GM12878 (cell line): ENCODE data around the gene IGF2R. TPM values are rescaled to one million over a fixed set of nuclear protein-coding genes. Genes with fewer than 3 reads are reported as not detected.

Source experiments
- ATAC-seq: fragments of 200-7000 bp; cut with Tn5 transposase; 3 replicates; pipeline ENCODE4 v1.9.1; 2020; ENCODE audit warnings: mild to moderate bottlenecking, moderate library complexity
- BruUV-seq: library from RNA; stranded (reverse); fragments of 400-500 nt; replicated peaks from 2 replicates; lab custom pipeline; 2021; lab: Mats Ljungman, UMichigan
- CTCF ChIA-PET: fragments of 300-600 bp; sonication (Branson Sonifier 250); formaldehyde crosslinking; extraction: SDS; loops from one replicate; lab custom pipeline; 2021; ENCODE audit warnings: inconsistent platforms; lab: Yijun Ruan, JAX
- POLR2A ChIA-PET: fragments of 350-600 bp; formaldehyde crosslinking; extraction: SDS; loops from one replicate; lab custom pipeline; 2021; ENCODE audit warnings: inconsistent platforms; lab: Charles Lee
- RAD21 ChIA-PET: fragments of 300-600 bp; sonication (Branson Sonifier 250); formaldehyde crosslinking; loops from one replicate; lab custom pipeline; 2023; ENCODE audit warnings: antibody characterized with exemption; ENCODE audit not compliant: unreplicated experiment; lab: Charles Lee
- SMC1A ChIA-PET: fragments of 300-600 bp; sonication (Branson Sonifier 250); formaldehyde crosslinking; loops from one replicate; lab custom pipeline; 2023; ENCODE audit not compliant: unreplicated experiment, uncharacterized antibody; lab: Charles Lee
- DNase-seq: peaks from one replicate; pipeline ENCODE4 v3.0.0-alpha.2; 2011; ENCODE audit warnings: low read depth, low spot score
- FAIRE-seq: peaks from 3 replicates; lab custom pipeline; 2011; peaks lifted over from hg19 to GRCh38; lab: Jason Lieb, UNC
- H2AFZ ChIP-seq: 2 replicates; pipeline ENCODE4 v1.6.0; 2011; ENCODE audit warnings: low read depth, low read length, control low read depth; ENCODE audit not compliant: control insufficient read depth
- H3K27ac ChIP-seq: 2 replicates; pipeline ENCODE4 v1.5.1; 2011; ENCODE audit warnings: control low read depth; ENCODE audit not compliant: control insufficient read depth, insufficient read depth
- H3K27me3 ChIP-seq, 2 experiments: replicated peaks in 1 of 2; 2 replicates each; pipeline versions ENCODE4 v1.6.0 to v1.6.1; 2011; ENCODE audit warnings: low read length in 1 of 2; ENCODE audit not compliant: control insufficient read depth in 2 of 2, insufficient read depth in 2 of 2
- H3K36me3 ChIP-seq, 2 experiments: 2 replicates each; pipeline ENCODE4 v1.5.1; 2011; ENCODE audit warnings: low read length in 1 of 2; ENCODE audit not compliant: control insufficient read depth in 2 of 2, insufficient read depth in 2 of 2
- H3K4me1 ChIP-seq: 2 replicates; pipeline ENCODE4 v1.6.1; 2011; ENCODE audit warnings: mild to moderate bottlenecking, low read length, moderate library complexity, mixed read lengths; ENCODE audit not compliant: control insufficient read depth, insufficient read depth
- H3K4me2 ChIP-seq: 2 replicates; pipeline ENCODE4 v1.6.0; 2011; ENCODE audit warnings: control low read depth; ENCODE audit not compliant: control insufficient read depth, insufficient read depth
- H3K4me3 ChIP-seq: fragments of 200-600 bp; sonication (generic); 2 replicates; pipeline ENCODE4 v1.5.1; 2016
- H3K79me2 ChIP-seq: 2 replicates; pipeline ENCODE4 v1.6.0; 2011; ENCODE audit warnings: low read length; ENCODE audit not compliant: control insufficient read depth, insufficient read depth
- H3K9ac ChIP-seq: 2 replicates; pipeline ENCODE4 v1.8.0; 2011; ENCODE audit warnings: low read length, control low read depth, mixed read lengths; ENCODE audit not compliant: control insufficient read depth, insufficient read depth
- H3K9me3 ChIP-seq: replicated peaks from 3 replicates; pipeline ENCODE4 v1.5.1; 2011; ENCODE audit warnings: mild to moderate bottlenecking, low read length; ENCODE audit not compliant: control insufficient read depth, insufficient read depth
- H4K20me1 ChIP-seq: 2 replicates; pipeline ENCODE4 v1.6.0; 2011; ENCODE audit not compliant: control insufficient read depth, insufficient read depth
- CREM ChIP-seq: IDR thresholded peaks from 2 replicates; pipeline ENCODE4 v1.6.1; 2014; ENCODE audit warnings: antibody characterized with exemption, low read depth
- EP300 ChIP-seq, 2 experiments: fragments of 150-350 bp in 1 of 2; IDR thresholded peaks; 2 replicates each; pipeline ENCODE4 v1.6.1; 2011 to 2012; ENCODE audit warnings: low read depth in 2 of 2, low read length in 2 of 2, borderline replicate concordance in 1 of 2, improper control_type of control experiment in 1 of 2, inconsistent platforms in 1 of 2; ENCODE audit not compliant: control insufficient read depth in 1 of 2
- IKZF1 ChIP-seq: fragments of 450-650 bp; conservative IDR thresholded peaks from 2 replicates; pipeline ENCODE4 v1.6.1; 2017; ENCODE audit warnings: antibody characterized with exemption, mild to moderate bottlenecking
- MEF2B ChIP-seq: fragments of 450-650 bp; IDR thresholded peaks from 2 replicates; pipeline ENCODE4 v1.6.1; 2018; ENCODE audit warnings: mild to moderate bottlenecking, moderate library complexity; ENCODE audit not compliant: partially characterized antibody, poor library complexity, severe bottlenecking
- NR2F1 ChIP-seq: fragments of 450-650 bp; conservative IDR thresholded peaks from 2 replicates; pipeline ENCODE4 v1.6.1; 2017; ENCODE audit warnings: mild to moderate bottlenecking
- POLR2AphosphoS5 ChIP-seq: IDR thresholded peaks from 2 replicates; pipeline ENCODE4 v1.6.1; 2011; ENCODE audit warnings: mild to moderate bottlenecking, low read length, inconsistent platforms
- RELA ChIP-seq: fragments of 450-650 bp; IDR thresholded peaks from 2 replicates; pipeline ENCODE4 v1.8.0; 2014; ENCODE audit warnings: borderline replicate concordance; ENCODE audit not compliant: partially characterized antibody
- TAF1 ChIP-seq: IDR thresholded peaks from 2 replicates; pipeline ENCODE4 v1.6.1; 2011; ENCODE audit warnings: mild to moderate bottlenecking, low read depth, low read length, borderline replicate concordance
- TCF12 ChIP-seq: IDR thresholded peaks from 2 replicates; pipeline ENCODE4 v1.6.1; 2011; ENCODE audit warnings: low read depth, mild to moderate bottlenecking, low read length
- YBX1 ChIP-seq: fragments of 450-650 bp; IDR thresholded peaks from 2 replicates; pipeline ENCODE4 v1.6.1; 2016; ENCODE audit warnings: antibody characterized with exemption
- WGBS: methylation state at CpG from one replicate; pipeline ENCODE4 v1.1.6; 2016; ENCODE audit warnings: low lambda C conversion rate; ENCODE audit not compliant: insufficient replicate concordance, insufficient coverage; ENCODE audit errors: missing lambda C conversion rate; 5-methylcytosine and 5-hydroxymethylcytosine counted together
- in situ Hi-C: fragments of 300-500 bp; cut with MboI; formaldehyde crosslinking; loops from 9 replicates; pipeline ENCODE4 v1.14.3; 2018; ENCODE audit warnings: mixed read lengths
- intact Hi-C: fragments of 100-400 bp; cut with micrococcal nuclease; formaldehyde crosslinking; loops from one replicate; pipeline ENCODE4 v1.14.2; 2022; ENCODE audit not compliant: unreplicated experiment
- polyA plus RNA-seq, 11 experiments: library from polyadenylated mRNA; depleted of rRNA in 4 of 11; unstranded in 6 of 11; stranded (reverse) in 5 of 11; fragments of >200 nt; fragmentation: Nextera tagmentation in 4 of 11; fragmentation: Illumina TruSeq in 1 of 11; extraction: Ambion mirVana in 4 of 11; extraction: Trizol in 1 of 11; gene quantifications; 1 replicate in 1 of 11; 2 replicates in 10 of 11; pipeline versions ENCODE4 v1.2.1 to v1.2.3, GENCODE V29; 2011 to 2016; ENCODE audit warnings: inconsistent platforms in 2 of 11, missing spikeins in 2 of 11, low read depth in 1 of 11
- total RNA-seq, 4 experiments: library from RNA; depleted of rRNA in 3 of 4; stranded (reverse); fragments of >200 nt in 3 of 4; fragmentation: Illumina TruSeq in 1 of 4; extraction: Trizol in 1 of 4; gene quantifications; 2 replicates each; pipeline versions ENCODE4 v1.2.1 to v1.2.3, GENCODE V29; 2013 to 2021
- TF ChIP-seq, protein P1 (sequence below): fragments of 150-350 bp; IDR thresholded peaks from 2 replicates; pipeline ENCODE4 v1.6.1; 2014; ENCODE audit warnings: mild to moderate bottlenecking, low read depth, low read length
- TF ChIP-seq, protein P2 (sequence below): fragments of 150-350 bp; IDR thresholded peaks from 2 replicates; pipeline ENCODE4 v1.6.1; 2016; ENCODE audit warnings: low read depth, low read length
- TF ChIP-seq, protein P3 (sequence below): IDR thresholded peaks from 2 replicates; pipeline ENCODE4 v1.6.1; 2012; ENCODE audit warnings: low read depth, low read length, improper control_type of control experiment
- TF ChIP-seq, protein P4 (sequence below), 3 experiments: IDR thresholded peaks in 2 of 3; conservative IDR thresholded peaks in 1 of 3; 2 replicates each; pipeline ENCODE4 v1.5.1; 2011; ENCODE audit warnings: low read depth in 3 of 3, low read length in 3 of 3, mild to moderate bottlenecking in 3 of 3, control low read depth in 2 of 3, moderate library complexity in 2 of 3, inconsistent platforms in 1 of 3, mixed read lengths in 1 of 3; ENCODE audit not compliant: control insufficient read depth in 2 of 3, insufficient read depth in 1 of 3; ENCODE audit errors: extremely low read depth in 1 of 3

IGF2R gene
- total and polyA plus RNA-seq, 10 of the 15 experiments (the other 5 are each of a cell fraction or from before 2014, with no cell fraction given), result 1.00 to 40.1 (median 16.8) TPM

DNA sequence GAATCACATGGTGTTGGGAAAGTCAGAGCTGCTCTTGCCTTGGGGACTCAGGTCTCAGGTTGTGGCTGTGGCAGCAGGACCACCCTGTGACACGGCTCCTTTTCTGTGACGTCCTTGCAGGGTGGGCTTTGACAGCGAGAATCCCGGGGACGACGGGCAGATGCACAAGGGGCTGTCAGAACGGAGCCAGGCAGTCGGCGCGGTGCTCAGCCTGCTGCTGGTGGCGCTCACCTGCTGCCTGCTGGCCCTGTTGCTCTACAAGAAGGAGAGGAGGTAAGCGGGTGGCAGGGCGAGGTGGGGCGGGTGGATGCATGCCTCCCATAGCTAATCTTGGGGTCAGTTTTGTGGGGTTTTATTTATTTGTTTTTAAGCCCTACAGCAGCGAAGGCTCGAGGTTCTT lies 133.5 kb downstream of the IGF2R start (continued):
- TF ChIP-seq, protein P1, sequence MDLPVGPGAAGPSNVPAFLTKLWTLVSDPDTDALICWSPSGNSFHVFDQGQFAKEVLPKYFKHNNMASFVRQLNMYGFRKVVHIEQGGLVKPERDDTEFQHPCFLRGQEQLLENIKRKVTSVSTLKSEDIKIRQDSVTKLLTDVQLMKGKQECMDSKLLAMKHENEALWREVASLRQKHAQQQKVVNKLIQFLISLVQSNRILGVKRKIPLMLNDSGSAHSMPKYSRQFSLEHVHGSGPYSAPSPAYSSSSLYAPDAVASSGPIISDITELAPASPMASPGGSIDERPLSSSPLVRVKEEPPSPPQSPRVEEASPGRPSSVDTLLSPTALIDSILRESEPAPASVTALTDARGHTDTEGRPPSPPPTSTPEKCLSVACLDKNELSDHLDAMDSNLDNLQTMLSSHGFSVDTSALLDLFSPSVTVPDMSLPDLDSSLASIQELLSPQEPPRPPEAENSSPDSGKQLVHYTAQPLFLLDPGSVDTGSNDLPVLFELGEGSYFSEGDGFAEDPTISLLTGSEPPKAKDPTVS, result no peak
- TF ChIP-seq, protein P2, sequence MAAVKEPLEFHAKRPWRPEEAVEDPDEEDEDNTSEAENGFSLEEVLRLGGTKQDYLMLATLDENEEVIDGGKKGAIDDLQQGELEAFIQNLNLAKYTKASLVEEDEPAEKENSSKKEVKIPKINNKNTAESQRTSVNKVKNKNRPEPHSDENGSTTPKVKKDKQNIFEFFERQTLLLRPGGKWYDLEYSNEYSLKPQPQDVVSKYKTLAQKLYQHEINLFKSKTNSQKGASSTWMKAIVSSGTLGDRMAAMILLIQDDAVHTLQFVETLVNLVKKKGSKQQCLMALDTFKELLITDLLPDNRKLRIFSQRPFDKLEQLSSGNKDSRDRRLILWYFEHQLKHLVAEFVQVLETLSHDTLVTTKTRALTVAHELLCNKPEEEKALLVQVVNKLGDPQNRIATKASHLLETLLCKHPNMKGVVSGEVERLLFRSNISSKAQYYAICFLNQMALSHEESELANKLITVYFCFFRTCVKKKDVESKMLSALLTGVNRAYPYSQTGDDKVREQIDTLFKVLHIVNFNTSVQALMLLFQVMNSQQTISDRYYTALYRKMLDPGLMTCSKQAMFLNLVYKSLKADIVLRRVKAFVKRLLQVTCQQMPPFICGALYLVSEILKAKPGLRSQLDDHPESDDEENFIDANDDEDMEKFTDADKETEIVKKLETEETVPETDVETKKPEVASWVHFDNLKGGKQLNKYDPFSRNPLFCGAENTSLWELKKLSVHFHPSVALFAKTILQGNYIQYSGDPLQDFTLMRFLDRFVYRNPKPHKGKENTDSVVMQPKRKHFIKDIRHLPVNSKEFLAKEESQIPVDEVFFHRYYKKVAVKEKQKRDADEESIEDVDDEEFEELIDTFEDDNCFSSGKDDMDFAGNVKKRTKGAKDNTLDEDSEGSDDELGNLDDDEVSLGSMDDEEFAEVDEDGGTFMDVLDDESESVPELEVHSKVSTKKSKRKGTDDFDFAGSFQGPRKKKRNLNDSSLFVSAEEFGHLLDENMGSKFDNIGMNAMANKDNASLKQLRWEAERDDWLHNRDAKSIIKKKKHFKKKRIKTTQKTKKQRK, result no peak
- no peak for TF ChIP-seq MEF2B

DNA sequence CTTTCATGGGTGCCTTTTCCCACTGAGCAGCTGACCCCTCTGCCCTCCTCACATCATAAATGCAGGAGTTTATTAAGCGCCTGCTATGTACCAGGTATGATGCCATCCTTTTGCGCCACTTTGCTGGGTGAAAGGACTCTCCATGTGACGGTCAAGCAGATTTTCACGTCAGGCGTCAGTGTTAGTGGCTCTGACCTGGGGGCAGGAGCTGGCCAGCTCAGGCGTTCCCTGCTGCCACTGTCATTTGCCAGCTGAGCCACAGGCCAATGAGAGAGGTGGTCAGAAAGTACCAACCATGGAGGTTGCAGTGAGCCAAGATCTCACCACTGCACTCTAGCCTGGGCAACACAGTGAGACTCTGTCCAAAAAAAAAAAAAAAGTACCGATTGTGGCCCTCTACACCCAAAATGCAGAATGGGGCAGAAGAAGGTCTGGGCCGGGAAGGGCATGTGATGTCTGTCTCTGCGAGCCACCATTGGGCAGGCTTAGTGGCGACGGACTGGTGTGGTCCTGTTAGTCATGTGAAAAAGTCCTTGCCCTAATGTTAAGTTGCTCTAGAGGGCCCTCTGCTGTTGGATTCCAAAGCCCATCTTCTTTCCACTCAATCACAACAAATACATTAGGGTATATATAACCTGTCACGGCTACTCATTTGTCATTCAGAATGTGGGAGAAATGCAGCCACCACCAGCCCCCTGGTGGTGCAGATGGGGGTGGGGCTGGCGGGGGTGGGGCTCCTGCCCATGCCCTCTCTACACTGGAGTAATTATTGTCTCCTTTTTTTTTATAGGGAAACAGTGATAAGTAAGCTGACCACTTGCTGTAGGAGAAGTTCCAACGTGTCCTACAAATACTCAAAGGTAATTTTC lies 134.3 kb downstream of the IGF2R start:
- Histone ChIP-seq H3K27me3 (no peaks in the 10 kb centered on the region), H3K4me3 (no peak overlapping the region), H3K27ac (no peak overlapping the region), H4K20me1 (no peaks in the 10 kb centered on the region), H3K79me2 (no peaks in the 10 kb centered on the region), H2AFZ (no peak overlapping the region), H3K9ac (no peak overlapping the region), H3K36me3 (peaks cover 14 to 29% of the 10 kb centered on the region in 2 experiments), H3K9me3 (no peaks in the 10 kb centered on the region), H3K4me2 (no peak overlapping the region), H3K4me1 (no peaks in the 10 kb centered on the region)
- WGBS, result 85% methylated on average over 14 of the region's 14 CpGs
- in situ Hi-C loops (no loop called here), intact Hi-C loops (loop anchor here (1.0 to 10.0 kb wide), 2 partner anchors 240 to 408 kb away; partner anchors contain the start of gene SOD2)
- ChIA-PET POLR2A (interaction anchor here (0.7 kb wide), 1 partner anchor 75 kb away, joined by 4 read pairs; no protein-coding TSS in a partner anchor), CTCF (interaction anchor here (1.0 to 2.5 kb wide), 4 partner anchors 9 to 240 kb away, joined by 3 to 13 read pairs (median 4); no protein-coding TSS in a partner anchor), RAD21 (no interaction called here), SMC1A (no interaction called here)
- DNase-seq (no peak), FAIRE-seq (peak; percentile 49), ATAC-seq (peak; percentile 82)
- BruUV-seq, result no TSS peak
- no peak for TF ChIP-seq TAF1
- TF ChIP-seq, protein P3, sequence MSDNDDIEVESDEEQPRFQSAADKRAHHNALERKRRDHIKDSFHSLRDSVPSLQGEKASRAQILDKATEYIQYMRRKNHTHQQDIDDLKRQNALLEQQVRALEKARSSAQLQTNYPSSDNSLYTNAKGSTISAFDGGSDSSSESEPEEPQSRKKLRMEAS, result no peak
- no peak for TF ChIP-seq CREM
- TF ChIP-seq NR2F1, result no peak
- TF ChIP-seq POLR2AphosphoS5, result no peak
- TF ChIP-seq RELA, result no peak
- no peak for TF ChIP-seq IKZF1
- TF ChIP-seq EP300 (IDR thresholded peaks at IDR 0.05; ENCODE audit: borderline replicate concordance in 1 of 2, control insufficient read depth in 1 of 2, low read depth in 2 of 2, low read length in 2 of 2), result no peak
- no peak for TF ChIP-seq TCF12
- TF ChIP-seq, protein P4, sequence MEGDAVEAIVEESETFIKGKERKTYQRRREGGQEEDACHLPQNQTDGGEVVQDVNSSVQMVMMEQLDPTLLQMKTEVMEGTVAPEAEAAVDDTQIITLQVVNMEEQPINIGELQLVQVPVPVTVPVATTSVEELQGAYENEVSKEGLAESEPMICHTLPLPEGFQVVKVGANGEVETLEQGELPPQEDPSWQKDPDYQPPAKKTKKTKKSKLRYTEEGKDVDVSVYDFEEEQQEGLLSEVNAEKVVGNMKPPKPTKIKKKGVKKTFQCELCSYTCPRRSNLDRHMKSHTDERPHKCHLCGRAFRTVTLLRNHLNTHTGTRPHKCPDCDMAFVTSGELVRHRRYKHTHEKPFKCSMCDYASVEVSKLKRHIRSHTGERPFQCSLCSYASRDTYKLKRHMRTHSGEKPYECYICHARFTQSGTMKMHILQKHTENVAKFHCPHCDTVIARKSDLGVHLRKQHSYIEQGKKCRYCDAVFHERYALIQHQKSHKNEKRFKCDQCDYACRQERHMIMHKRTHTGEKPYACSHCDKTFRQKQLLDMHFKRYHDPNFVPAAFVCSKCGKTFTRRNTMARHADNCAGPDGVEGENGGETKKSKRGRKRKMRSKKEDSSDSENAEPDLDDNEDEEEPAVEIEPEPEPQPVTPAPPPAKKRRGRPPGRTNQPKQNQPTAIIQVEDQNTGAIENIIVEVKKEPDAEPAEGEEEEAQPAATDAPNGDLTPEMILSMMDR (IDR thresholded peaks at IDR 0.05 in 2 of 3, conservative IDR thresholded peaks at IDR 0.05 in 1 of 3; ENCODE audit: control insufficient read depth in 2 of 3, extremely low read depth in 1 of 3, insufficient read depth in 1 of 3, low read depth in 3 of 3, low read length in 3 of 3), result peak; percentile 43 to 53 (median 43); a peak in 4 of 6 replicates
- no peak for TF ChIP-seq YBX1
